ENCODE measurements around the gene OTX1.

- TF ChIP-seq EZH2phosphoT487 (IDR thresholded peaks at IDR 0.05; ENCODE audit: insufficient read depth, low read depth) (no peak), EZH2 (IDR thresholded peaks at IDR 0.05; ENCODE audit: insufficient read depth, poor library complexity, severe bottlenecking) (no peak)
These were observed 1.2 kb downstream of the OTX1 start for GRCh38 chr2:63051795-63052333.

Measured in GM23248 (cell line).